GM21825 (cell line): ENCODE results near the gene SF3B2.
A peak's percentile ranks its signal among the peaks of the same experiment; 100 is the strongest.
"Not testable (repeated sequence)": the region's sequence is repeated elsewhere in the genome, so short reads cannot be mapped to it uniquely, and the experiment has no call there.

Experiments used
- ATAC-seq: cut with Tn5 transposase; IDR thresholded peaks from one replicate; pipeline ENCODE4 v1.9.1; 2021; ENCODE audit warnings: mild to moderate bottlenecking, moderate library complexity; ENCODE audit not compliant: unreplicated experiment

Gene SF3B2

DNA sequence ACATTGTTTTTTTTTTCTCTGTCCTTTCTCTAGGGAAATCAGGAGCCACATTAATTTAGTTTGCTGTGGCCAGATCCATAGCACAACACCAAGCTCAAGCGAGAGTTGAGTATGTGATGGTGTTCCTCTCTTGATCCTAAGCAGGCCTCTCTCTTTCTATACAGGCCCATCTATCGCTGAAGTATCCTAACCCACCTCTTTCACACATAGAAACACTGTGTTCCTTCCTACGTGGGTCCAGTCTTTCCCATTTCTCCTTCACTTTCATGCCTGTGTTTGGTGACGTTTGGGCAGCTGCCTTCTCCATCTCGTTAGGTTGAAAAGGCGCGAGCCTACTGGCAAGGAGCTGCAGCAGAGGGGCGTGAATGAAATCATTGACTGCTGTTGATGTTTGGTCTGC is 20.4 kb downstream of the SF3B2 start:
- no peak for ATAC-seq

GRCh38 chr11:66073669-66074068 is 21.5 kb downstream of the SF3B2 start:
- ATAC-seq: no peak

GRCh38 chr11:66075273-66075672 is 23.1 kb downstream of the SF3B2 start:
- no peak for ATAC-seq

- ATAC-seq: no peak
These were observed 24.4 kb downstream of the SF3B2 start for GRCh38 chr11:66076561-66076960.

- ATAC-seq: no peak
These were observed 25.8 kb downstream of the SF3B2 start for GRCh38 chr11:66077927-66078326.

GRCh38 chr11:66078949-66079348 is 26.8 kb downstream of the SF3B2 start:
- ATAC-seq: not testable (repeated sequence)

DNA sequence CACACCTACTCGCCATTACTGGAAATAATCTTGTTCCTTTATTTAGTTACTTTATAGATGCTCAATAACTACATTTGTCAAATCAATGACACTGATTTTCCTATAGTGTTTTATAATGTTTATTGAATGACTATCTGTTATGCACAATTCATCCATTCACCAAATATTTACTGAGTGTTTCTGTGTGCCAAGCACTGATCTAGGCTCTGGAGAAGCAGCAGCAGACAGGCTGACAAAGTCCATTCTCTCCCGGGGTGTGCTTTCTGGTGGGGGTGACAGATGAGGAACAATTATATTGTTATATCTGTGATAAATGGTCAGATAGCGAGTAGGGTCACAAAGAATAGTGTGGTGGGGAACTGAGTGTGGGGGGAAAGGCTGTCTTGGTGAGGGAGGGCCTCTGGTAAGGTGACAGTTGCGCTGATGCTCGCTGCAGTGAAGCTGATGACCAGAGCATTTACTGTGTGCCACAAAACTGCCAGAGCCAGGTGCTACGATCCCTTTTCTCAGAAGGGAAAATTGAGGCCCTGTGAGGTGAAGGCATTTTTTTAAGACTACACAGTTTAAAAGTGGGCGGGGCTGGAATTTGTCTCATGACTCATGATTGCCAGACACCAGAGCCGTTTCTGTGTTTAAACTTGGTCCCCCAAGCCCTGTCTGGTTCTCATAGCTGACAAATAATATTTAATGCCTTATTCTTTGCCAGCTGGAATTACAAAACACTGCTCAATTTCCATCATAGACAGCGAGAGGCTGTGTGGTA is 28.1 kb downstream of the SF3B2 start:
- no peak for ATAC-seq

DNA sequence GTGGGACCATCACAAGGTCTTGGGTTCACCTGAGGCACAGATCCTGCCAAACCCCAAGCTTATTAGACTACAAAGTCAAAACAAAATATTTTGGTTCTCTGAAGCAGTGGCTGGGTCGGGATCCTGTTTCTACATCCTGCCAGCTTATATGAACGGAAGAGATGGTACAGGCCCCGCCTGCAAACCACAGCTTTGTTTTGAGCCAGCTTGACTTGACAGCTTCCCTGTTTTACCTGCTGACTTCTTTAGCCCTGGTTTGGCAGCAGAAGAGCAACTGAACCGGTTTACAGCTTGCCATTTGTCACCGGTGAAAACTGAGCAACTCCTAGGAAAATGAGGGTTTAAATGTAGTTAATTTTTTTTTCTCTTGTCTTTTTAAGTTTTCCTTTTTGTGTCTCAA is 29.3 kb downstream of the SF3B2 start:
- ATAC-seq: peak; percentile 61

DNA sequence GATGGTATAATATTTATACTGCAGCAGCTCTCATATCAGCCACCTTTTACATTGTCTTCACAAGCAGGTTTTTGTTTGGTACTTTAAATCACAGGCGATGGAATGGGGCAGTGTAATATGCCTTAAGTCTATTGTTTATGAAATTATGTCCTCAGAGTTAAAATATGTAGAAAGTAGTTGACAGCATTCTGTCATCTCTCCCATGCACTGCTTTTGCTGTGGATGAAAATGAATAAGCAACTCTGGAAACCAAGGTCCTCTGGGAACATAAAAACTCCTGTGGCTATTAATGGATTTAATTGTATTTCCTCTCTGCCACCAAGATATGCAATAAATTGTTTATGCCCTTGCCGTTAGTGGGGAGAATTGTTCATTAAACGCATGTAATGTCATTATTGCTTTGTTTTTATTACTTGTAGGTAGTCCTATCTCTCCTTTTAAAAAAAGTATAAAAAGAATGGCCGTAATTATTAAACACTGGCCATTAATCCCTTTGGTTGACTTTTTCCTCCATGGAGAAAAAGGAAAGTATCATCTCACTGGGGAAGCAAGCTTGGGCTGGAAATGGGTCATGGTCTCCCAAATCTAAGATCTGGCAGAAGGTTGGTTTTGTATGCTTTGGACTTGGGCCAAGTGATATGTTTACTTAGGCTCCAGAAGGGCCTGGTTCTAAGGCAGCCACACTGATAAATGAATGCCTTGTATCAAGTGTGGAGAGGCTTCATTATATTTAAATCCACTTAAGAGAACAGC is 31.0 kb downstream of the SF3B2 start:
- no peak for ATAC-seq

DNA sequence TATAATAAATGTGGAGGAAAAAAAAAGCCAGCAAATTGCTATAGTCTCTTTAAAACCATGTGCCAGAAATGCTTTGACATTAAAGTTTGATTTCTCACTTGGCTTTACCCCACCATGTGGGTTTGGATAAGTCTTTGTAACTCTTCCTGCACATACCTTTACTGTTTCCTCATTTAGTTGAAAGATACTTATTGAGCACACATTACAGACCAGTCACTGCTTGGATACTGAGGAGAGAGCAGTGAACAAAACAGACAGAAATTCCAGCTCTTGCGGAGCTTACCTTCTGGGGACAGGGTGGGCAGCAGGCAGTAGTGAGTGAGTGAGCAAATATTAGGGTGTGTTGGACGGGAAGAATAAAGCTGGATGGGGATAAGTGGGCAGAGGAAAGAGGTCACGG is 31.6 kb downstream of the SF3B2 start:
- ATAC-seq: no peak

DNA sequence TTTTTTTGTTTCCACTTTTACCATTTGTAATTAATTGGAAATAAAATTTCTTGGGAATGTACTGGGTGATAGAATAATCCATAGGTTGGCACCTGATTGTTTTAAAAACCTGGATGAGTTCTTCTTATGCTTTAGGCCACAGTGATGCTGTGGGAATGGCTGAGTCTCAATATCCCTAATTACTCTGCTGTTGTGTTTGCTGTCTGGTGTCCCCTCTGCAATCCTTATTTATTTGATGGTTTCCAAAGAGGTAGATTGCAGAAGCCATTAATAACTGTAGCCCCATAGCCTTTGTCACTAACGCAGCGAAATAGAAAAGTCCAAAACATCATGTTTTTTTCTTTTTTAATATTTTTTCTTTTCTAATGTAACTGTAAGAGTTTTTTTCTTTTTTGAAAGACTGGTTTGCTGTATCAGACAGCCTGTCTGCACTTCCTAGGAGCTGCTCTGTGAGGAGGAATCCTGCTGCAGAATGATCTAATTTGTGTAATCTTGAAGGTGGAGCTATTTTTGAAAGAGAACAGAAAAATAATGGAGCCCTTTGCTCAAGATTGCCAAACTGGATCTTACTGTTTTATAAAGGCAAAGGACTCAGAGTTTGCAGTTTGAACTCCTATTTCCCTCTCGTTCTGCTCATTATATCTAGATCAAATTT is 32.8 kb downstream of the SF3B2 start:
- no peak for ATAC-seq

GRCh38 chr11:66087148-66087908 is 35.2 kb downstream of the SF3B2 start:
- ATAC-seq: no peak

GRCh38 chr11:66089067-66089466 is 36.9 kb downstream of the SF3B2 start:
- no peak for ATAC-seq

DNA sequence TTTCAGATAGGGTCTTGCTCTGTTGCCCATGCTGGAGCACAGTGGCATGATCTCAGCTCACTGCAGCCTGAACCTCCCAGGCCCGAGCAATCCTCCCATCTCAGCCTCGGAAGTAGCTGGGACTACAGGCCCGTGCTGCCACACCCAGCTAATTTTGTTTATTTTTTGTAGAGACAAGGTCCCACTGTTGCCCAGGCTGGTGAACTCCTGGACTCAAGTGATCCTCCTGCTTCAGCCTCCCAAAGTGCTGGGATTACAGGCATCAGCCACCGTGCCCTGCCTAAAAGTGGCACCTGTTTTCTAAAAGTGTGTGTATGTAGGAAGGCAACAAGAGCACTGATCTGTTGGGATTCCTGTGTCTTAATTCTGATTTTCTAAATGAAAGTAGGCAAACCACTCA is 38.1 kb downstream of the SF3B2 start:
- no peak for ATAC-seq

DNA sequence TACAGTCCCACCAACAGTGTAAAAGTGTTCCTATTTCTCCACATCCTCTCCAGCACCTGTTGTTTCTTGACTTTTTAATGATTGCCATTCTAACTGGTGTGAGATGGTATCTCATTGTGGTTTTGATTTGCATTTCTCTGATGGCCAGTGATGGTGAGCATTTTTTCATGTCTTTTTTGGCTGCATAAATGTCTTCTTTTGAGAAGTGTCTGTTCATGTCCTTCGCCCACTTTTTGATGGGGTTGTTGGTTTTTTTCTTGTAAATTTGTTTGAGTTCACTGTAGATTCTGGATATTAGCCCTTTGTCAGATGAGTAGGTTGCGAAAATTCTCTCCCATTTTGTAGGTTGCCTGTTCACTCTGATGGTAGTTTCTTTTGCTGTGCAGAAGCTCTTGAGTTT is 40.0 kb downstream of the SF3B2 start:
- ATAC-seq: not testable (repeated sequence)

- not testable (repeated sequence) for ATAC-seq
These were observed 47.6 kb downstream of the SF3B2 start for GRCh38 chr11:66099746-66100145.

- ATAC-seq: peak; percentile 82
These were observed 48.3 kb downstream of the SF3B2 start for GRCh38 chr11:66100272-66101065.

DNA sequence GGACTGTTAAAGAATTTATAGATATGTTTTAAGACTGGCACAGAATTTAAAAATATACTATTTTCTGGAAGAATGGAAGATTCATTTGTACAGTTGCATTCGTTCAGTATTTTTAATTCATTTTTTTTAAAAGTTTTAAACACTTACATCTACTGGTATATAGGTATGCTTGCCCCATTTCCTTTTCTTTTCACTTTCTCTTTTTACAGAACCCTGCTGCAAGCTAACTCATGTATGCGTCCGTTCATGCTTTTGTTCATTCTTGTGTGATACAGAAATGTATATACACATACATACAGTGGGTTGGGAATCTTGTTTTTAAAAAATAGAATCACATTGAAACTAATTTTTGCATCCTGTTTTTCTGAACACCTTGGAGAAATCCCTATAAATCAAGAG is 48.9 kb downstream of the SF3B2 start:
- ATAC-seq: peak; percentile 21

GRCh38 chr11:66104057-66104638 is 52.0 kb downstream of the SF3B2 start:
- no peak for ATAC-seq
